Non-pigmented ciliary epithelial cell (primary cell): ENCODE data around the gene OOEP.

ENCODE experiments used
- DNase-seq: peaks from one replicate; pipeline ENCODE4 v3.0.0-alpha.2; 2010; ENCODE audit warnings: low read depth

Gene OOEP

GRCh38 chr6:73364549-73364948 is 5.1 kb downstream of the OOEP start:
- no peak for DNase-seq

- no peak for DNase-seq
Measured at GRCh38 chr6:73364121-73364520, 5.6 kb downstream of the OOEP start.

GRCh38 chr6:73363537-73363875 is 6.2 kb downstream of the OOEP start:
- no peak for DNase-seq

- DNase-seq = no peak
Measured at GRCh38 chr6:73362869-73363536, 6.7 kb downstream of the OOEP start.

GRCh38 chr6:73362358-73362757 is 7.3 kb downstream of the OOEP start, which contains the start of gene KHDC3L:
KHDC3L (plus strand) TSS chr6:73362658; CDS start chr6:73362730, 72 bp downstream.
- DNase-seq = no peak

GRCh38 chr6:73353636-73354593 is 15.8 kb downstream of the OOEP start, which contains the start of gene DPPA5:
DPPA5 (minus strand) TSS chr6:73354276; CDS start chr6:73354225, 51 bp downstream.
- DNase-seq = no peak

GRCh38 chr6:73349311-73349710 is 20.4 kb downstream of the OOEP start:
- DNase-seq = no peak

- DNase-seq = no peak
Measured at GRCh38 chr6:73348550-73349204, 21.0 kb downstream of the OOEP start.

GRCh38 chr6:73343164-73343563 is 26.5 kb downstream of the OOEP start:
- DNase-seq = no peak

- no peak for DNase-seq
Measured at GRCh38 chr6:73342174-73342573, 27.5 kb downstream of the OOEP start.

- DNase-seq = no peak
Measured at GRCh38 chr6:73341335-73341734, 28.4 kb downstream of the OOEP start.

- no peak for DNase-seq
Measured at GRCh38 chr6:73340048-73340447, 29.6 kb downstream of the OOEP start.

GRCh38 chr6:73339340-73339739 is 30.4 kb downstream of the OOEP start:
- no peak for DNase-seq

GRCh38 chr6:73329201-73329600 is 40.5 kb downstream of the OOEP start:
- DNase-seq = no peak

GRCh38 chr6:73328790-73329189 is 40.9 kb downstream of the OOEP start:
- no peak for DNase-seq

- DNase-seq = no peak
Measured at GRCh38 chr6:73325656-73326055, 44.0 kb downstream of the OOEP start.

- no peak for DNase-seq
Measured at GRCh38 chr6:73323323-73323722, 46.4 kb downstream of the OOEP start.
